ENCODE measurements around the gene MAL.

The MAL gene

GRCh38 chr2:95025406-95026319 is at the start of gene MAL:
Gene MAL (plus strand): TSS chr2:95025708. CDS start chr2:95025793, 85 bp downstream.
- peak; percentile 43 for DNase-seq

- DNase-seq = no peak
Measured at GRCh38 chr2:94977826-94978225, 47.7 kb upstream of the MAL start.

GRCh38 chr2:94978917-94979316 is 46.6 kb upstream of the MAL start:
- DNase-seq = no peak

GRCh38 chr2:94979406-94980375 is 45.8 kb upstream of the MAL start:
- no peak for DNase-seq

- no peak for DNase-seq
Measured at GRCh38 chr2:94980406-94980805, 45.1 kb upstream of the MAL start.

- DNase-seq = no peak
Measured at GRCh38 chr2:94982156-94982555, 43.4 kb upstream of the MAL start.

- DNase-seq = no peak
Measured at GRCh38 chr2:94982675-94983074, 42.8 kb upstream of the MAL start.

GRCh38 chr2:94984964-94985575 is 40.4 kb upstream of the MAL start:
- no peak for DNase-seq

- no peak for DNase-seq
Measured at GRCh38 chr2:94985636-94986035, 39.9 kb upstream of the MAL start.

GRCh38 chr2:94986392-94986963 is 39.0 kb upstream of the MAL start:
- DNase-seq = peak; percentile 25

- DNase-seq = no peak
Measured at GRCh38 chr2:94987074-94988020, 38.2 kb upstream of the MAL start.

GRCh38 chr2:94990956-94991355 is 34.6 kb upstream of the MAL start:
- DNase-seq = no peak

- no peak for DNase-seq
Measured at GRCh38 chr2:94992360-94992759, 33.1 kb upstream of the MAL start.

- no peak for DNase-seq
Measured at GRCh38 chr2:94993176-94994062, 32.1 kb upstream of the MAL start.

- DNase-seq = no peak
Measured at GRCh38 chr2:94994063-94994913, 31.2 kb upstream of the MAL start.

GRCh38 chr2:94994914-94995552 is 30.5 kb upstream of the MAL start:
- DNase-seq = no peak

- no peak for DNase-seq
Measured at GRCh38 chr2:94995553-94996304, 29.8 kb upstream of the MAL start.
